Inflammatory macrophage treated with lipopolysaccharide for 4 hours (primary cell): ENCODE measurements around the gene TECTB.

Experiments
- DNase-seq: peaks from one replicate; pipeline ENCODE4 v3.0.0-alpha.2; 2020

The TECTB gene

DNA sequence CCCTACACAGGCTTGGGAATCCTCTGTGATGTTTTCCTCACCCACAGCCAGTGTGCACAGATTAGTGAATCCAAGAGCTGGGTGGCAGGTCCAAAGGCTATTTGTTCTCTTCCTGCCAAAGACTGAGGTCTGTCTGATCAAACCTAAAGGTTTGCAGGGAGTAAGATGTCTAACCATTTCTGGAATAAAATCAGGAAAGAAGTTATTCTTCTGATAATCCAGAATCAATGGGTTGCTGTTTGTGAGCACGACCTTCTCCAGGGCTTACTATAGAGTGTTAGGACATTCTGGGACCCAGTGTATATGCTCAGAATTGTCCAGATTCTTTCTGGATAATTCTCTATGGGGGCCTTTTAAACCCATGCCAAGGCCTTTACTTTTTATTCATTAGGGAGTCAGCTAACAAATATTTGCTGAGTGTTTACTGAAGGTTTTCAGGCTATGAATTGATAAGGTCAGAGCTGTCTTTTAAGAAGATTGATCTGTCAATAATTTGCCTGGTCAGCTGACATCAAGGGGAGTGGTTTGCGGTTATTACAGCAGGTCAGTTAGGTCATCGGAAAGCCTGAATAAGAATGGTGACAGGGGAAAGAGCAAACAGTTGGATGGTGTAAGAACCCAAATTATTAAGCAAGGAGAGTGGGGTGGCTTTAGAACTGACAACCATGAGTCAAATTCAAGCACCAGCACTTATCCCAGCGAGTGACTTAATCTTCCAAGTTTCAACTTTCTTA lies 7.5 kb upstream of the TECTB start:
- DNase-seq, result peak; percentile 5

- DNase-seq, result peak; percentile 9
Observed at GRCh38 chr10:112278871-112279270, 4.3 kb upstream of the TECTB start.

DNA sequence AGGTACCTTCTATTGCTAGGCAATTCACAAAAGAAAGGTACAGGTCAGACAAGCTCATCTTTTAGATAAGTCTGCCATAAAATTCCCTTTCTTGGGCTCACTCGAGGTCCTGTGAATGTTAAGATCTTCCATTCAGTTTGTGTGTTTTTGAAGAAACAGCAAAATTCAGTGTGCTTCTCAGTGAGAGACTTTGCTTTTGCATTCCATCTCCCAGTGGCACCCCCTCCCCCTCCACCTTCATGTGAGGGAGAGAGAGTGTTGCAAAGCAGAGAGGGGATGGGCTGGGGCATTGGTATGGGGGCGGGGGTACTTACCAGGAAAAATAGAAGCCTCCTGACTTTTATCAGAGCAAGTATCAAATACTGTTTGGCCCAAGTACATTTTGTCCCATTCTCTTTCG lies 3.8 kb upstream of the TECTB start:
- DNase-seq, result no peak

- peak; percentile 5 for DNase-seq
Observed at GRCh38 chr10:112280205-112280921, 2.8 kb upstream of the TECTB start.

DNA sequence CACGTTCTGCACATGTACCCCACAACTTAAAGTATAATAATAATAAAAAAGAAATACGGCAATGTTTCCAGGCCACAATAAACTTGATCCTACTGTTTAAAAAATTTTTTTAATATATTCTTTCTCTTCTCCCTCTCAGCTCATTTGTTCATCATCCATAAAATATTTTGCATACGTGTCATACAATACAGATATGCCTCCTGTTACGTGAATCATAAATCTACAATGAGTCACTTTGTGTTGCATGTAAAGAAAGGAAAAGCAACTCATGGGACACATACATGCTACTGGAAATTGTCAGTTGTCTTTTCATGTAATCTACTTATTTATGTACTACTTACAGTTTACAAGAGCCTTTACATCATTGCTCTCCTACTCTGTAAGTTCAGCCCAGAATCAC lies 1.1 kb upstream of the TECTB start:
- DNase-seq, result no peak

- no peak for DNase-seq
Observed at GRCh38 chr10:112286837-112287818, 3.9 kb downstream of the TECTB start.

- DNase-seq, result no peak
Observed at GRCh38 chr10:112287844-112288243, 4.6 kb downstream of the TECTB start.

DNA sequence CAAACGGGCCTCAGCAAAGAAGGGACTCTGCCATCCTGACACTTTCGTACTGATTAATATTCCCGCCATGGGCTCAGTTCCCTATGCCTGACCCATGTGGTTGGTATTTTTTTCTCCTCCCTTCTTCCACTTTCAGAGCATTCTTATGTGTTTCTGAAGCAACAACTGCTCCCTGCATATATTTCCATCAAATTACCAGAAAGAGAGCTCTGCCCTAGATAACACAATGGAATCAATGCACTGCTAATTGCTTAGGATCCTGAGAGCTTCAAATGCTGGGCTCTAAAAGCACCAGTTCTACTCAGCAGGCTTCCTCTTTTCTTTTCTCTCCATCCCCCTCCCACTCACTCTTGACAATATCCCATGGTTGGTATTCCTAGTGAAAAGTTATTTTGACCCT lies 5.3 kb downstream of the TECTB start:
- DNase-seq, result no peak

- DNase-seq, result no peak
Observed at GRCh38 chr10:112289373-112290053, 6.3 kb downstream of the TECTB start.

DNA sequence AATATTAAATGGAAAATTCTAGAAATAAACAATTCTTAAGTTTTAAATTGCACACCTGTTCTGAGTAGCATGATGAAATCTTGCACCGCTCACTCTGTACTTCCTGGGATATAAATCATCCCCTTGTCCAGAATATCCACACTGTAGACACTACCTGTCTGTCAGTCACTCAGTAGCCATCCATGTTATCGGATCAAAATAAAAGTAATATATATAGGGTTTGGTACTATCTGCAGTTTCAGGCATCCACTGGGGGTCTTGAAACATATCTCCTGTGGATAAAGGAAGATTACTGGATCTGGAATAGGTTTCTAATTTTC lies 6.8 kb downstream of the TECTB start:
- no peak for DNase-seq

- no peak for DNase-seq
Observed at GRCh38 chr10:112294169-112294568, 11.0 kb downstream of the TECTB start.

DNA sequence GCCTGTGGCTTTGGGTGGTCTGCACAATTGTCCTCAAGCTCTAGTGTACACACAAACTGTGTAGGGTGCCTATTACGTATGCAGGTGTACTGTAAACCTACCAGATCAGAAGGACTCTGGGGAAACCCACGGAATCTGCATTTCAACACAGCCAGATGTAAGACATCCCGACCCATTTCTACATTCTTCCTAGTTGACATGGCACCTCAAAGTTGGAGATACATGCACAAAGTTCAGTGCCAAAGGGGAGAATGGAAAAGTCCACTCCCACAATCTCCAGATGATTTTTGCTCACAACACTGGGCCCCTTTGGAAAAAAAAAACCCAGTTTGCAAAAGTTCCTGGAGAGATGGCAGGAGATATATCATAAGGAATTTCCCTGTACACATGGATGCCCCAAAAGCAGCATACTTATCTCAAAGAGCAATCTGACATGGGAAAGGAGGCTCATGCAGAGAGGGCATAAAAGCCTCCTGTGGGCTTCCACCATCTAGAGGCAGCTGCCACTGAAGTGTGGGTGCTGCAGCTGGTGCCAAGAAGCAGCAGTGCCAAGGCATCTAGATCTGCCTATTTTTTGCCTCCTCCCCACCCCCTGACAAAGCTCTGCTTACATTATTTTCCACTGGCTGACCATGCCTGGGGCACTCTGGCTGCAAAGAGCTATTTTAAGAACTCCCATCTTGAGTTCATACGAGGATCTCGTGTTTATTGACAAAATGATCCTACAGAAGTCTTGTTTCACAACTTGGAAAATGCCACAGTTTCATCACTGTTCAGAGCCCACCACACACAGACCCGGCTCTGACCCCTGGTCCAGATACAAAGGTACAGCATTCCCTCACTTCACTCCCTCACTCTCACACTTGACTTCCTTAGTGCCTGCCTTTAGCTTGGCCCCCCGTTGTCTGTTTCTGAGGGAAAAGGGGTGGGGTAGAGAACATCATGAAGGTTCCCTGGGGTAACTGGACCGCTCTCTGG lies 12.9 kb downstream of the TECTB start:
- no peak for DNase-seq

- no peak for DNase-seq
Observed at GRCh38 chr10:112296908-112297331, 13.7 kb downstream of the TECTB start.

GRCh38 chr10:112298581-112298980 lies 15.4 kb downstream of the TECTB start:
- DNase-seq, result no peak

DNA sequence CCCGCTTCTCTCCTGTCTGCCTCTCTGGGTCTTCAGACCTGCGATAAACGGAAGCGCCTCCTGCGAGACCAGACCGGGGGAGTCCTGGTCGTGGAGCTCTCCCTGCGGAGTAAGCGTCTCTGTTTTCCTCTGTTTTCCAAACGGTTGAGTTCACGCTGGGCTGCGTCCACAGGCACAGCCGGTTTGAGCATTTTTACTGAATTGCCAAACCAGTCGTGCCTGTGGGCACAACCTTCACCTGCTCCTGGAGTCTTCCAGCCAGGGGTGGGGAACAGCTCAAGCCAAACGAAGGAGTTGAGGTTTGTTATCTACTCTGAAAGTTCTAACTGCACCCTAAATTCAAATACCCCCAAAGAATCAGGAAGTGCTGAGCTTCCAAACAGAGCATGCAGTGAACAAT lies 16.3 kb downstream of the TECTB start:
- no peak for DNase-seq

- DNase-seq, result no peak
Observed at GRCh38 chr10:112302335-112302734, 19.1 kb downstream of the TECTB start.

- no peak for DNase-seq
Observed at GRCh38 chr10:112303528-112303927, 20.3 kb downstream of the TECTB start.

- DNase-seq, result no peak
Observed at GRCh38 chr10:112304267-112304859, 21.2 kb downstream of the TECTB start.

DNA sequence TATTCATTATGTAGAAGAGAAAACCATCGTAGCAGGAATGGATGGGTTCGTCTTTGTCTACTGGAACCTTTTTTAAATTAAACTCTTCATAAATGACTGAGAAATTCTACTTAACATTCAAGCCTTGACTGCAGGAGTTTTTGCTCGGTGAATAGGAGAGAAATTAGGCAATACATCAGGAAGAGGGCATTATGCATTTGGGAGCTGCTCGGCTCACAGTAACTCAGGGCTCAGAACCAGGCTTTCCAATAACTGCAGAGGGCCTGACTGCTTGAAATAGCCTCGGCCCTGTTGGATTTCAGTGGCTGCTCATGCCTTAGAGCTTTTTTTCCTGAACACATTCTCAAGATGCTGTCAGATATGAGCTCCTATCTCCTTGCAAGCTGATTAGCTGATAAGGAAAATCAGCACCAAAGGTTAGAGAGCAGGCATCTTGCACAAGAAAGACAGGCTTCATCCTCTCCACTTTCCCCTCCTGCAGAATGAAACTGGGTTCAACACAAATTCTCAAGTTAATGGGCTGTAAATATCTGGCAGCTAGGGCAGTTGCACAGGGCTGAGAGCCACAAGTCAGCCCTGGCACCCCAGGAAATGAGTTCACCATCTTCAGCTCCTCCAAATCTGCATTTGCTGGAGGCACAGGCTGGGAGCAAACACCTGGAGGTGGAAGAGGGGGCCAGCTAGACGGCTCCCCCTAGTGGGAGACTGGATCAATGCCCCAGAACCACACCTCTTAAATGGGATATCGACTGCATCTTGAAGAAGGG lies 24.3 kb downstream of the TECTB start:
- DNase-seq, result peak; percentile 7

- no peak for DNase-seq
Observed at GRCh38 chr10:112308125-112308502, 24.9 kb downstream of the TECTB start.
